HL-60 (cell line): ENCODE data around the gene OR9Q1.

Source experiments
- DNase-seq, 2 experiments: peaks; one replicate each; pipeline ENCODE4 v3.0.0-alpha.2; 2010 to 2020; ENCODE audit warnings: low read depth in 1 of 2, low spot score in 1 of 2
- H3K27ac ChIP-seq: fragments of 250-450 bp; sonication (Bioruptor Pico); replicated peaks from 2 replicates; pipeline ENCODE4 v1.5.1; 2020; ENCODE audit warnings: mild to moderate bottlenecking, moderate library complexity
- H3K27me3 ChIP-seq: fragments of 250-450 bp; sonication (Bioruptor Pico); 2 replicates; pipeline ENCODE4 v1.5.1; 2021; ENCODE audit warnings: mild to moderate bottlenecking, moderate library complexity; ENCODE audit not compliant: insufficient read depth, poor library complexity, severe bottlenecking
- H3K4me3 ChIP-seq: replicated peaks from 2 replicates; pipeline ENCODE4 v1.5.1; 2011; ENCODE audit warnings: mild to moderate bottlenecking, control low read depth, low read length; ENCODE audit not compliant: insufficient read depth
- GABPA ChIP-seq: IDR thresholded peaks from 2 replicates; pipeline ENCODE4 v1.6.1; 2012; ENCODE audit warnings: low read depth
- POLR2AphosphoS5 ChIP-seq: IDR thresholded peaks from 2 replicates; pipeline ENCODE4 v1.6.1; 2012; ENCODE audit warnings: low read depth
- SPI1 ChIP-seq: IDR thresholded peaks from 2 replicates; pipeline ENCODE4 v1.6.1; 2012; ENCODE audit warnings: low read depth, mild to moderate bottlenecking, borderline replicate concordance
- TF ChIP-seq, protein P1 (sequence below): IDR thresholded peaks from one replicate; pipeline ENCODE4 v1.5.1; 2011; ENCODE audit warnings: low read length, control low read depth, inconsistent platforms; ENCODE audit not compliant: insufficient read depth
- TF ChIP-seq, protein P2 (sequence below): IDR thresholded peaks from 2 replicates; pipeline ENCODE4 v1.6.1; 2012; ENCODE audit warnings: low read depth; ENCODE audit not compliant: insufficient replicate concordance

Gene OR9Q1

DNA sequence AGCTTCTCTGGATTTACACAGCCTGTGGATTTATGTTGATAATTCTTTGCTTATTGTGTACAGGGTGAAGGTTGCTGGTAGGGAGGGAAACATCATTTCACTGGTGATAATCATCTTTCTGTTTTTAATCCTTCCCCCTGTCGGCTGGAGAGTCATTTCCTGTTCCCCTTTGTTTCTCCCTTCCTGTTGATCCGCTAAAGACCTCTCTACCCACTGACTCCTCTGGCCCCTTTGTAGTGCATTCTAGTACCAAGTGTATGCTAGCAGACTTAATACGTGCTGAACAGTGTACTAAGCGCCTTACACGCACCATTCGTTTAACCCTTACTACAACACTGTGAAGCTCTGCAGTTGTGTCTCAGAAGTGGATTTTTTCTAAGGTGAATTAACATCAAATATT, 19.0 kb upstream of the OR9Q1 start:
- H3K27ac ChIP-seq: no peak overlapping the region
- H3K4me3 ChIP-seq: no peak overlapping the region
- DNase-seq: no peak
- H3K27me3 ChIP-seq: no peaks in the 10 kb centered on the region
- TF ChIP-seq POLR2AphosphoS5 (no peak), GABPA (no peak), SPI1 (no peak)
- TF ChIP-seq, protein P1, sequence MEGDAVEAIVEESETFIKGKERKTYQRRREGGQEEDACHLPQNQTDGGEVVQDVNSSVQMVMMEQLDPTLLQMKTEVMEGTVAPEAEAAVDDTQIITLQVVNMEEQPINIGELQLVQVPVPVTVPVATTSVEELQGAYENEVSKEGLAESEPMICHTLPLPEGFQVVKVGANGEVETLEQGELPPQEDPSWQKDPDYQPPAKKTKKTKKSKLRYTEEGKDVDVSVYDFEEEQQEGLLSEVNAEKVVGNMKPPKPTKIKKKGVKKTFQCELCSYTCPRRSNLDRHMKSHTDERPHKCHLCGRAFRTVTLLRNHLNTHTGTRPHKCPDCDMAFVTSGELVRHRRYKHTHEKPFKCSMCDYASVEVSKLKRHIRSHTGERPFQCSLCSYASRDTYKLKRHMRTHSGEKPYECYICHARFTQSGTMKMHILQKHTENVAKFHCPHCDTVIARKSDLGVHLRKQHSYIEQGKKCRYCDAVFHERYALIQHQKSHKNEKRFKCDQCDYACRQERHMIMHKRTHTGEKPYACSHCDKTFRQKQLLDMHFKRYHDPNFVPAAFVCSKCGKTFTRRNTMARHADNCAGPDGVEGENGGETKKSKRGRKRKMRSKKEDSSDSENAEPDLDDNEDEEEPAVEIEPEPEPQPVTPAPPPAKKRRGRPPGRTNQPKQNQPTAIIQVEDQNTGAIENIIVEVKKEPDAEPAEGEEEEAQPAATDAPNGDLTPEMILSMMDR: no peak
- TF ChIP-seq, protein P2, sequence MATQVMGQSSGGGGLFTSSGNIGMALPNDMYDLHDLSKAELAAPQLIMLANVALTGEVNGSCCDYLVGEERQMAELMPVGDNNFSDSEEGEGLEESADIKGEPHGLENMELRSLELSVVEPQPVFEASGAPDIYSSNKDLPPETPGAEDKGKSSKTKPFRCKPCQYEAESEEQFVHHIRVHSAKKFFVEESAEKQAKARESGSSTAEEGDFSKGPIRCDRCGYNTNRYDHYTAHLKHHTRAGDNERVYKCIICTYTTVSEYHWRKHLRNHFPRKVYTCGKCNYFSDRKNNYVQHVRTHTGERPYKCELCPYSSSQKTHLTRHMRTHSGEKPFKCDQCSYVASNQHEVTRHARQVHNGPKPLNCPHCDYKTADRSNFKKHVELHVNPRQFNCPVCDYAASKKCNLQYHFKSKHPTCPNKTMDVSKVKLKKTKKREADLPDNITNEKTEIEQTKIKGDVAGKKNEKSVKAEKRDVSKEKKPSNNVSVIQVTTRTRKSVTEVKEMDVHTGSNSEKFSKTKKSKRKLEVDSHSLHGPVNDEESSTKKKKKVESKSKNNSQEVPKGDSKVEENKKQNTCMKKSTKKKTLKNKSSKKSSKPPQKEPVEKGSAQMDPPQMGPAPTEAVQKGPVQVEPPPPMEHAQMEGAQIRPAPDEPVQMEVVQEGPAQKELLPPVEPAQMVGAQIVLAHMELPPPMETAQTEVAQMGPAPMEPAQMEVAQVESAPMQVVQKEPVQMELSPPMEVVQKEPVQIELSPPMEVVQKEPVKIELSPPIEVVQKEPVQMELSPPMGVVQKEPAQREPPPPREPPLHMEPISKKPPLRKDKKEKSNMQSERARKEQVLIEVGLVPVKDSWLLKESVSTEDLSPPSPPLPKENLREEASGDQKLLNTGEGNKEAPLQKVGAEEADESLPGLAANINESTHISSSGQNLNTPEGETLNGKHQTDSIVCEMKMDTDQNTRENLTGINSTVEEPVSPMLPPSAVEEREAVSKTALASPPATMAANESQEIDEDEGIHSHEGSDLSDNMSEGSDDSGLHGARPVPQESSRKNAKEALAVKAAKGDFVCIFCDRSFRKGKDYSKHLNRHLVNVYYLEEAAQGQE: no peak

DNA sequence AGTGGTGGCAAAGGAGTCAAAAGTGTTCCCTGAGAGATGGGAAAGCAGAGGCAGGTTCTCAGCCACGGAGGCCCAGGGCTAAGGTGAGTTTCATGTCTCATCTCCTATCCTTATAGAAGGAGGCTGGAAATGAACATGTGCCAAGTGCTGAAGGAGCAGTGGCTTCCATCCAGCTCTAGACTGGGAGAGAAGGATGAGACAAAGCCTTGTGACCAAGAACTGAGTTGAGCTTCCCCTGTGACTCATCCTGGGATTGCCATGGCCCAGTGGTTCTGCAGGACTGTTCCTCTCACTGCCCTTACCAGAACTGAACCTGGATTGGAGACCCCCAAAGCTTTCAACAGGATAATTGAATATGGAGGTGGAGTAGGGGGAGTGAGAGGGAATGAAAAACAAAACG, 16.7 kb upstream of the OR9Q1 start:
- Histone ChIP-seq H3K27ac (no peak overlapping the region), H3K4me3 (no peak overlapping the region), H3K27me3 (no peaks in the 10 kb centered on the region)
- TF ChIP-seq, protein P2: no peak
- TF ChIP-seq SPI1 (no peak), POLR2AphosphoS5 (no peak), GABPA (no peak)
- TF ChIP-seq, protein P1: no peak
- no peak for DNase-seq

DNA sequence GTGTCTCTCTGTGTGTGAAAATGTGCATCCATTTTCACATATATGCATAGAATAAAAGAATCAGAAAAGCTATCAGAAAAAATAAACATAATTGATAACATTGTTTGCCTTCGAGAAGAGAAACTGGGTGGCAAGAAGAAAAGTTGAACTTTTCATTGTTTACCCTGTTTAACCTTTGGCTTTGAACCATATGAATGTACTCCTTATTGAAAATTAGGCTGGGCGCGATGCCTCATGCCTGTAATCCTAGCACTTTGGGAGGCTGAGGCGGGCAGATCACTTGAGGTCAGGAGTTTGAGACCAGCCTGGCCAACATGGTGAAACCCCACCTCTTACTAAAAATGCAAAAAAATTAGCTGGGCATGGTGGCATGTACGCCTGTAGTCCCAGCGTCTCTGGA, 11.9 kb upstream of the OR9Q1 start:
- DNase-seq: no peak
- Histone ChIP-seq H3K27ac (no peak overlapping the region), H3K4me3 (no peak overlapping the region), H3K27me3 (no peaks in the 10 kb centered on the region)
- TF ChIP-seq, protein P1: no peak
- no peak for TF ChIP-seq POLR2AphosphoS5
- no peak for TF ChIP-seq SPI1
- TF ChIP-seq, protein P2: no peak
- TF ChIP-seq GABPA: no peak
